ENCODE measurements around the gene HEG1.

GRCh38 chr3:125061646-125062045 is 5.8 kb upstream of the HEG1 start:
- TF ChIP-seq MAX (IDR thresholded peaks at IDR 0.05; ENCODE audit: low read depth, low read length) (no peak), CTCF (IDR thresholded peaks at IDR 0.05; ENCODE audit: low read depth, low read length) (no peak), POLR2A (IDR thresholded peaks at IDR 0.05; ENCODE audit: extremely low read depth, insufficient read length) (no peak)

All from NB4 (cell line).